H1 (cell line): ENCODE results near the gene WDR7. TPM values are rescaled to one million over a fixed set of nuclear protein-coding genes. Genes with fewer than 3 reads are reported as not detected.

Experiments
- polyA plus RNA-seq, 7 experiments: library from polyadenylated mRNA; depleted of rRNA in 3 of 7; stranded (reverse) in 5 of 7; unstranded in 2 of 7; fragments of >200 nt in 5 of 7; fragments of 200-250 nt in 2 of 7; gene quantifications; 1 replicate in 5 of 7; 2 replicates in 1 of 7; 4 replicates in 1 of 7; pipeline versions ENCODE4 v1.2.1 to v1.2.3, GENCODE V29; 2011 to 2013; ENCODE audit warnings: missing spikeins in 2 of 7, mixed read lengths in 2 of 7
- total RNA-seq: library from RNA; stranded (reverse); fragmentation: NEBNext Ultra II Directional; extraction: Animal tissue kit (Norgen Biotek cat#: 25700); gene quantifications from 2 replicates; pipeline ENCODE4 v1.2.1, GENCODE V29; 2021
- TF ChIP-seq, protein P1 (sequence below): fragments of 300-600 bp; sonication (generic); IDR thresholded peaks from 2 replicates; pipeline ENCODE4 v1.7.1; 2012; ENCODE audit warnings: low read length, moderate library complexity, mild to moderate bottlenecking, inconsistent platforms; ENCODE audit not compliant: insufficient replicate concordance

WDR7 gene
- total and polyA plus RNA-seq, 2 of the 8 experiments (the other 6 are each of a cell fraction or from before 2014, with no cell fraction given): 5.5 to 15.2 TPM

DNA sequence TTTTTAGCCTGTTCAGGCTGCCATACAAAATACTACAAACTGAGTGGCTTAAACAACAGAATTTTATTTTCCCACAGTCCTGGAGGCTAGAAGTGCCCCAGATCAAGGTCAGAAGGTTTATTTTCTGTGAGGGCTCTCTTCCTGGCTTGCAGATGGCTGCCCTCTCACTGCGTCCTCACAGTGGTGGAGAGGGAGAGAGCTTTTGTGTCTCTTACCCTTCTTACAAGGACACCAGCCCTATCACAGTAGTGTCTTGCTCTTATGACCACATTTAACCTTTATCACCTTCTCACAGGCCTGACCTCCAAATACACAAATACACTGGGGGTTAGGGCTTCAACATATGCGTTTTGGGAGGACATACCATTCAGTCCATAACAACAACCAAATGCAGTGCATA is 11.7 kb downstream of the WDR7 start (continued):
- TF ChIP-seq, protein P1, sequence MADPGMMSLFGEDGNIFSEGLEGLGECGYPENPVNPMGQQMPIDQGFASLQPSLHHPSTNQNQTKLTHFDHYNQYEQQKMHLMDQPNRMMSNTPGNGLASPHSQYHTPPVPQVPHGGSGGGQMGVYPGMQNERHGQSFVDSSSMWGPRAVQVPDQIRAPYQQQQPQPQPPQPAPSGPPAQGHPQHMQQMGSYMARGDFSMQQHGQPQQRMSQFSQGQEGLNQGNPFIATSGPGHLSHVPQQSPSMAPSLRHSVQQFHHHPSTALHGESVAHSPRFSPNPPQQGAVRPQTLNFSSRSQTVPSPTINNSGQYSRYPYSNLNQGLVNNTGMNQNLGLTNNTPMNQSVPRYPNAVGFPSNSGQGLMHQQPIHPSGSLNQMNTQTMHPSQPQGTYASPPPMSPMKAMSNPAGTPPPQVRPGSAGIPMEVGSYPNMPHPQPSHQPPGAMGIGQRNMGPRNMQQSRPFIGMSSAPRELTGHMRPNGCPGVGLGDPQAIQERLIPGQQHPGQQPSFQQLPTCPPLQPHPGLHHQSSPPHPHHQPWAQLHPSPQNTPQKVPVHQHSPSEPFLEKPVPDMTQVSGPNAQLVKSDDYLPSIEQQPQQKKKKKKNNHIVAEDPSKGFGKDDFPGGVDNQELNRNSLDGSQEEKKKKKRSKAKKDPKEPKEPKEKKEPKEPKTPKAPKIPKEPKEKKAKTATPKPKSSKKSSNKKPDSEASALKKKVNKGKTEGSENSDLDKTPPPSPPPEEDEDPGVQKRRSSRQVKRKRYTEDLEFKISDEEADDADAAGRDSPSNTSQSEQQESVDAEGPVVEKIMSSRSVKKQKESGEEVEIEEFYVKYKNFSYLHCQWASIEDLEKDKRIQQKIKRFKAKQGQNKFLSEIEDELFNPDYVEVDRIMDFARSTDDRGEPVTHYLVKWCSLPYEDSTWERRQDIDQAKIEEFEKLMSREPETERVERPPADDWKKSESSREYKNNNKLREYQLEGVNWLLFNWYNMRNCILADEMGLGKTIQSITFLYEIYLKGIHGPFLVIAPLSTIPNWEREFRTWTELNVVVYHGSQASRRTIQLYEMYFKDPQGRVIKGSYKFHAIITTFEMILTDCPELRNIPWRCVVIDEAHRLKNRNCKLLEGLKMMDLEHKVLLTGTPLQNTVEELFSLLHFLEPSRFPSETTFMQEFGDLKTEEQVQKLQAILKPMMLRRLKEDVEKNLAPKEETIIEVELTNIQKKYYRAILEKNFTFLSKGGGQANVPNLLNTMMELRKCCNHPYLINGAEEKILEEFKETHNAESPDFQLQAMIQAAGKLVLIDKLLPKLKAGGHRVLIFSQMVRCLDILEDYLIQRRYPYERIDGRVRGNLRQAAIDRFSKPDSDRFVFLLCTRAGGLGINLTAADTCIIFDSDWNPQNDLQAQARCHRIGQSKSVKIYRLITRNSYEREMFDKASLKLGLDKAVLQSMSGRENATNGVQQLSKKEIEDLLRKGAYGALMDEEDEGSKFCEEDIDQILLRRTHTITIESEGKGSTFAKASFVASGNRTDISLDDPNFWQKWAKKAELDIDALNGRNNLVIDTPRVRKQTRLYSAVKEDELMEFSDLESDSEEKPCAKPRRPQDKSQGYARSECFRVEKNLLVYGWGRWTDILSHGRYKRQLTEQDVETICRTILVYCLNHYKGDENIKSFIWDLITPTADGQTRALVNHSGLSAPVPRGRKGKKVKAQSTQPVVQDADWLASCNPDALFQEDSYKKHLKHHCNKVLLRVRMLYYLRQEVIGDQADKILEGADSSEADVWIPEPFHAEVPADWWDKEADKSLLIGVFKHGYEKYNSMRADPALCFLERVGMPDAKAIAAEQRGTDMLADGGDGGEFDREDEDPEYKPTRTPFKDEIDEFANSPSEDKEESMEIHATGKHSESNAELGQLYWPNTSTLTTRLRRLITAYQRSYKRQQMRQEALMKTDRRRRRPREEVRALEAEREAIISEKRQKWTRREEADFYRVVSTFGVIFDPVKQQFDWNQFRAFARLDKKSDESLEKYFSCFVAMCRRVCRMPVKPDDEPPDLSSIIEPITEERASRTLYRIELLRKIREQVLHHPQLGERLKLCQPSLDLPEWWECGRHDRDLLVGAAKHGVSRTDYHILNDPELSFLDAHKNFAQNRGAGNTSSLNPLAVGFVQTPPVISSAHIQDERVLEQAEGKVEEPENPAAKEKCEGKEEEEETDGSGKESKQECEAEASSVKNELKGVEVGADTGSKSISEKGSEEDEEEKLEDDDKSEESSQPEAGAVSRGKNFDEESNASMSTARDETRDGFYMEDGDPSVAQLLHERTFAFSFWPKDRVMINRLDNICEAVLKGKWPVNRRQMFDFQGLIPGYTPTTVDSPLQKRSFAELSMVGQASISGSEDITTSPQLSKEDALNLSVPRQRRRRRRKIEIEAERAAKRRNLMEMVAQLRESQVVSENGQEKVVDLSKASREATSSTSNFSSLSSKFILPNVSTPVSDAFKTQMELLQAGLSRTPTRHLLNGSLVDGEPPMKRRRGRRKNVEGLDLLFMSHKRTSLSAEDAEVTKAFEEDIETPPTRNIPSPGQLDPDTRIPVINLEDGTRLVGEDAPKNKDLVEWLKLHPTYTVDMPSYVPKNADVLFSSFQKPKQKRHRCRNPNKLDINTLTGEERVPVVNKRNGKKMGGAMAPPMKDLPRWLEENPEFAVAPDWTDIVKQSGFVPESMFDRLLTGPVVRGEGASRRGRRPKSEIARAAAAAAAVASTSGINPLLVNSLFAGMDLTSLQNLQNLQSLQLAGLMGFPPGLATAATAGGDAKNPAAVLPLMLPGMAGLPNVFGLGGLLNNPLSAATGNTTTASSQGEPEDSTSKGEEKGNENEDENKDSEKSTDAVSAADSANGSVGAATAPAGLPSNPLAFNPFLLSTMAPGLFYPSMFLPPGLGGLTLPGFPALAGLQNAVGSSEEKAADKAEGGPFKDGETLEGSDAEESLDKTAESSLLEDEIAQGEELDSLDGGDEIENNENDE: no peak
